ENCODE data around the gene MCF2L.

MCF2L gene

GRCh38 chr13:112971288-112971643 is 2.3 kb downstream of the MCF2L start:
- no peak for TF ChIP-seq CTCF (IDR thresholded peaks at IDR 0.05)
- no peak overlapping the region for H3K27ac ChIP-seq
- DNase-seq (ENCODE audit: low spot score) = no peak
- H3K4me3 ChIP-seq = no peak overlapping the region

- H3K27ac ChIP-seq = no peak overlapping the region
- H3K4me3 ChIP-seq = no peak overlapping the region
- no peak for TF ChIP-seq CTCF (IDR thresholded peaks at IDR 0.05)
- no peak for DNase-seq (ENCODE audit: low spot score)
Measured at GRCh38 chr13:112972258-112972657, 3.2 kb downstream of the MCF2L start.

- no peak for TF ChIP-seq CTCF (IDR thresholded peaks at IDR 0.05)
- H3K4me3 ChIP-seq = no peak overlapping the region
- DNase-seq (ENCODE audit: low spot score) = no peak
Measured at GRCh38 chr13:112972867-112973576, 4.0 kb downstream of the MCF2L start.

GRCh38 chr13:112973577-112973951 is 4.5 kb downstream of the MCF2L start:
- Histone ChIP-seq H3K4me3 (no peak overlapping the region), H3K27ac (no peak overlapping the region)
- no peak for DNase-seq (ENCODE audit: low spot score)
- TF ChIP-seq CTCF (IDR thresholded peaks at IDR 0.05) = no peak

More at GRCh38 chr13:112972867-112973576, 4.0 kb downstream of the MCF2L start:
- H3K27ac ChIP-seq = no peak overlapping the region

GRCh38 chr13:112974125-112974524 is 5.1 kb downstream of the MCF2L start:
- DNase-seq (ENCODE audit: low spot score) = no peak
- Histone ChIP-seq H3K27ac (no peak overlapping the region), H3K4me3 (no peak overlapping the region)

GRCh38 chr13:112974671-112975070 is 5.7 kb downstream of the MCF2L start:
- no peak for DNase-seq (ENCODE audit: low spot score)
- H3K4me3 ChIP-seq = no peak overlapping the region
- TF ChIP-seq CTCF (IDR thresholded peaks at IDR 0.05) = no peak
- no peak overlapping the region for H3K27ac ChIP-seq

More at GRCh38 chr13:112974125-112974524, 5.1 kb downstream of the MCF2L start:
- no peak for TF ChIP-seq CTCF (IDR thresholded peaks at IDR 0.05)

- no peak for DNase-seq (ENCODE audit: low spot score)
- no peak for TF ChIP-seq CTCF (IDR thresholded peaks at IDR 0.05)
- Histone ChIP-seq H3K4me3 (no peak overlapping the region), H3K27ac (no peak overlapping the region)
Measured at GRCh38 chr13:112975401-112975939, 6.5 kb downstream of the MCF2L start.
